GM13976 (cell line): Measurements from ENCODE around the gene GGTLC1.

Experiments used
- DNase-seq: peaks from one replicate; pipeline ENCODE4 v3.0.0; 2012; ENCODE audit warnings: low spot score
- CTCF ChIP-seq: IDR thresholded peaks from 2 replicates; pipeline ENCODE4 v1.5.1; 2012; ENCODE audit warnings: borderline replicate concordance, mild to moderate bottlenecking; ENCODE audit not compliant: insufficient read depth; ENCODE audit errors: extremely low read depth, missing control alignments, control extremely low read depth
- in situ Hi-C: fragments of 300-500 bp; cut with MboI; formaldehyde crosslinking; loops from one replicate; pipeline ENCODE4 v1.12.0; 2022; ENCODE audit warnings: low sequenced_read_pairs, mixed read lengths, inconsistent platforms; ENCODE audit not compliant: unreplicated experiment

Gene GGTLC1

DNA sequence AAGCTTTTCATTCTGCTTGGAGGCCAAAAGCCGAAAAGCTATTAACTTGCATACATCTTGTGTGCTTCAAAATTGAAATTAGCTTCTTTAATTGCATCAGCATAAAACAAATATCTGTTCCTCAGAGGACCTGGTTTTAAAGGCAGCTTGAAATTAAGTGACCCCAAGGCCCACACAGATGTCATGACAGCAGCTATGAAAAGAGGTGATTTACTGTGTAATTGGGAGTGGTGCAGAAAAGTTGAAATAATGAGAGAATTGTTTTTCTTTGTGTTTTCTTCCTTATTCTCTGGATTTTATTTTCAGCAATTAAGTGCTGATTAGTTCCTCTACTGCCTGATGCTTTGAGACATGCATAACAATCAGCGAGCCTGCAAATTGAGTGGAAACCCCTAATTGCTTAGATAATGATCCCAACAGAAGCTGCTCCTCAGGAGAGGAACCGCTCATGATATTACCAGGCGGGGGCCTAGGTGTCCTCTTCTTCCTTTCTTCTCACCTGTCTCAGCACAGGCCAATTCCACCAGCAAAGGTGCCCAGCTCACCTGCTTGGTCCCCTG, 34.1 kb upstream of the GGTLC1 start:
- no peak for DNase-seq
- TF ChIP-seq CTCF, result no peak
- in situ Hi-C loops, result no loop called here

GRCh38 chr20:24018796-24019195, 30.2 kb upstream of the GGTLC1 start:
- TF ChIP-seq CTCF, result no peak
- no peak for DNase-seq
- in situ Hi-C loops, result no loop called here

- in situ Hi-C loops, result no loop called here
- no peak for DNase-seq
- no peak for TF ChIP-seq CTCF
Measured at GRCh38 chr20:24017458-24017755, 28.8 kb upstream of the GGTLC1 start.

GRCh38 chr20:24016607-24017457, 28.3 kb upstream of the GGTLC1 start:
- in situ Hi-C loops, result no loop called here
- DNase-seq, result no peak
- TF ChIP-seq CTCF, result no peak

DNA sequence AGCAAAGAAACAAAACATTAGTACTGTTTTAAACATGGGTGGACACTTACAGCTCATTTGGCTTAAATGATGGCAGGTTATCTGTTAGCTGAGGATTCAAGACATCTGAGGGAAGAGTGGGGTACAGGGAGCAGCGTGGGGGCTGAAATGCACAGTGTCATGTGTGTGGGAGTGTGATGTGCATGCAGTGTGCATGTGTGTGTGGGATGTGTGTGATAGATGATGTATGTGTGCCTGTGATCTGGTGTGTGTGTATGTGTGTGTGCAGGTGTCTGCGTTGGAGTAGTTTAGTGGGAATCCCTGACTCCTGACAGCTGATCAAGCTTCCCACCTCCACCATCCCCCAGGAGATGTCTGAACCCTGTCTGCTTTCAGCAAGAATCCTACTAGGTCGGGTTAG, 25.4 kb upstream of the GGTLC1 start:
- no peak for TF ChIP-seq CTCF
- no peak for DNase-seq
- in situ Hi-C loops, result no loop called here

GRCh38 chr20:24011282-24011681, 22.7 kb upstream of the GGTLC1 start:
- no peak for DNase-seq
- in situ Hi-C loops, result no loop called here
- TF ChIP-seq CTCF, result no peak
